ENCODE results near the gene NANOS2.

DNA sequence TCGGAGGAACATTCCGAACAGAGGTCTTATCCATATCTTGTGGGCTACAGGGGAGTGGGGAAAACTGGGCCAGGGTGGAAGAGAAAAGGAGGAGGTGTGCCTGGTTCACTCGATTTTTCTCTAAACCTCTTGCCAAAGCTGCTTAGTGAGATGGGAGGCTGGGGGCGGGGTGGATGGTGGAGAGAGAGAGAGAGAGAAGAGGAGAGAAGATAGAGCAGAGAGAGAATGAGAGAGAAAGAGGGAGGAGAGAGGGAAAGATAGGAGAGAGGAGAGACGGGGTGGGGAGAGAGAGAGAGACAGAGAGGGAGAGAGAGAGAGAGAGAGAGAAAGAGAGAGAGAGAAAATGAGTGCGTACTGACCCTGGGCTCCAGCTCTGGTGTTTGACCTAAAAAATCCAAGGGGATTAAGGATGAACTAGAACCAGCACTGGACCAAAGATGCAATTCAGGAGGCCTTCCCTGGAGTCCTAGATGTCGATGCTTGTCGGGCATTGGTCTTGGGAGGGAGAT lies 45.0 kb upstream of the NANOS2 start:
- TF ChIP-seq, protein P1, sequence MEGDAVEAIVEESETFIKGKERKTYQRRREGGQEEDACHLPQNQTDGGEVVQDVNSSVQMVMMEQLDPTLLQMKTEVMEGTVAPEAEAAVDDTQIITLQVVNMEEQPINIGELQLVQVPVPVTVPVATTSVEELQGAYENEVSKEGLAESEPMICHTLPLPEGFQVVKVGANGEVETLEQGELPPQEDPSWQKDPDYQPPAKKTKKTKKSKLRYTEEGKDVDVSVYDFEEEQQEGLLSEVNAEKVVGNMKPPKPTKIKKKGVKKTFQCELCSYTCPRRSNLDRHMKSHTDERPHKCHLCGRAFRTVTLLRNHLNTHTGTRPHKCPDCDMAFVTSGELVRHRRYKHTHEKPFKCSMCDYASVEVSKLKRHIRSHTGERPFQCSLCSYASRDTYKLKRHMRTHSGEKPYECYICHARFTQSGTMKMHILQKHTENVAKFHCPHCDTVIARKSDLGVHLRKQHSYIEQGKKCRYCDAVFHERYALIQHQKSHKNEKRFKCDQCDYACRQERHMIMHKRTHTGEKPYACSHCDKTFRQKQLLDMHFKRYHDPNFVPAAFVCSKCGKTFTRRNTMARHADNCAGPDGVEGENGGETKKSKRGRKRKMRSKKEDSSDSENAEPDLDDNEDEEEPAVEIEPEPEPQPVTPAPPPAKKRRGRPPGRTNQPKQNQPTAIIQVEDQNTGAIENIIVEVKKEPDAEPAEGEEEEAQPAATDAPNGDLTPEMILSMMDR (IDR thresholded peaks at IDR 0.05): no peak
- TF ChIP-seq EZH2phosphoT487 (IDR thresholded peaks at IDR 0.05) (no peak), EZH2 (IDR thresholded peaks at IDR 0.05) (no peak)
